DND-41 (cell line): ENCODE results near the gene PDPR.
"Not testable (repeated sequence)": the region's sequence is repeated elsewhere in the genome, so short reads cannot be mapped to it uniquely, and the experiment has no call there.

Source experiments
- ATAC-seq: fragments of 200-7000 bp; cut with Tn5 transposase; 3 replicates; pipeline ENCODE4 v1.9.1; 2021; ENCODE audit warnings: low read depth; ENCODE audit not compliant: insufficient read depth
- DNase-seq: peaks from one replicate; pipeline ENCODE4 v3.0.0-alpha.2; 2020
- H2AFZ ChIP-seq: 2 replicates; pipeline ENCODE4 v1.6.0; 2012; ENCODE audit warnings: low read depth, low read length
- H3K27ac ChIP-seq: 2 replicates; pipeline ENCODE4 v1.5.1; 2012; ENCODE audit warnings: low read length, inconsistent platforms
- H3K27me3 ChIP-seq: fragments of 200-600 bp; sonication (generic); 2 replicates; pipeline ENCODE4 v1.6.0; 2012; ENCODE audit warnings: low read length, mild to moderate bottlenecking, inconsistent platforms; ENCODE audit not compliant: insufficient read depth, poor library complexity
- H3K36me3 ChIP-seq: 2 replicates; pipeline ENCODE4 v1.5.1; 2012; ENCODE audit warnings: low read length, inconsistent platforms; ENCODE audit not compliant: insufficient read depth
- H3K4me1 ChIP-seq: 2 replicates; pipeline ENCODE4 v1.5.1; 2012; ENCODE audit warnings: mild to moderate bottlenecking, low read length; ENCODE audit not compliant: insufficient read depth
- H3K4me2 ChIP-seq: 2 replicates; pipeline ENCODE4 v1.6.0; 2012; ENCODE audit warnings: mild to moderate bottlenecking, moderate library complexity, low read length, inconsistent platforms; ENCODE audit not compliant: insufficient read depth
- H3K4me3 ChIP-seq, 2 experiments: fragments of 200-600 bp in 1 of 2; shearing (Covaris generic) in 1 of 2; 2 replicates each; pipeline ENCODE4 v1.5.1; 2012 to 2016; ENCODE audit warnings: inconsistent platforms in 2 of 2, low read length in 2 of 2, mild to moderate bottlenecking in 2 of 2, low read depth in 1 of 2, moderate library complexity in 1 of 2
- H3K79me2 ChIP-seq: 2 replicates; pipeline ENCODE4 v1.6.0; 2012; ENCODE audit warnings: low read length, inconsistent platforms; ENCODE audit not compliant: insufficient read depth
- H3K9ac ChIP-seq: 2 replicates; pipeline ENCODE4 v1.6.0; 2012; ENCODE audit warnings: low read depth, mild to moderate bottlenecking, inconsistent platforms, low read length, moderate library complexity
- H3K9me3 ChIP-seq: 2 replicates; pipeline ENCODE4 v1.5.1; 2012; ENCODE audit warnings: low read length, moderate library complexity, mild to moderate bottlenecking, inconsistent platforms; ENCODE audit not compliant: insufficient read depth, severe bottlenecking
- H4K20me1 ChIP-seq: 2 replicates; pipeline ENCODE4 v1.6.0; 2012; ENCODE audit warnings: low read length; ENCODE audit not compliant: insufficient read depth
- CTCF ChIP-seq: IDR thresholded peaks from 2 replicates; pipeline ENCODE4 v1.5.1; 2012; ENCODE audit warnings: borderline replicate concordance, low read length, moderate library complexity, mild to moderate bottlenecking; ENCODE audit not compliant: poor library complexity, severe bottlenecking; ENCODE audit errors: extremely low read depth
- EZH2 ChIP-seq: IDR thresholded peaks from 3 replicates; pipeline ENCODE4 v1.6.1; 2012; ENCODE audit warnings: borderline replicate concordance, low read depth, mild to moderate bottlenecking, moderate library complexity, low read length, inconsistent platforms; ENCODE audit not compliant: severe bottlenecking

The PDPR gene

GRCh38 chr16:70160821-70161220 is 46.7 kb downstream of the PDPR start:
- Histone ChIP-seq H4K20me1 (peaks cover 13% of the 10 kb centered on the region; the same call in 1 of the 2 replicates), H3K4me2 (no peak overlapping the region), H3K4me1 (no peaks in the 10 kb centered on the region), H2AFZ (no peak overlapping the region), H3K36me3 (peaks cover 66% of the 10 kb centered on the region), H3K9me3 (no peaks in the 10 kb centered on the region), H3K27me3 (no peaks in the 10 kb centered on the region), H3K4me3 (no peak overlapping the region), H3K27ac (no peak overlapping the region), H3K9ac (no peak overlapping the region), H3K79me2 (no peaks in the 10 kb centered on the region)
- DNase-seq (peak; percentile 5), ATAC-seq (no peak)
- TF ChIP-seq EZH2: no peak

- peaks cover 13% of the 10 kb centered on the region; the same call in 1 of the 2 replicates for H4K20me1 ChIP-seq
- H2AFZ ChIP-seq: no peak overlapping the region
- ATAC-seq (no peak), DNase-seq (peak; percentile 5)
- H3K27me3 ChIP-seq: no peaks in the 10 kb centered on the region
- no peaks in the 10 kb centered on the region for H3K9me3 ChIP-seq
- TF ChIP-seq EZH2: no peak
- no peak for TF ChIP-seq CTCF
- no peaks in the 10 kb centered on the region for H3K4me1 ChIP-seq
- no peak overlapping the region for H3K9ac ChIP-seq
- H3K4me3 ChIP-seq: no peak overlapping the region
- H3K36me3 ChIP-seq: peaks cover 61% of the 10 kb centered on the region
- H3K4me2 ChIP-seq: no peak overlapping the region
- H3K79me2 ChIP-seq: no peaks in the 10 kb centered on the region
- H3K27ac ChIP-seq: no peak overlapping the region
Observed at GRCh38 chr16:70161350-70161749, 47.2 kb downstream of the PDPR start.

GRCh38 chr16:70162041-70162451 is 47.9 kb downstream of the PDPR start:
- H3K9ac ChIP-seq: no peak overlapping the region
- H3K27ac ChIP-seq: no peak overlapping the region
- H3K4me1 ChIP-seq: no peaks in the 10 kb centered on the region
- H2AFZ ChIP-seq: no peak overlapping the region
- ATAC-seq (no peak), DNase-seq (no peak)
- H3K4me2 ChIP-seq: no peak overlapping the region
- no peaks in the 10 kb centered on the region for H3K9me3 ChIP-seq
- no peaks in the 10 kb centered on the region for H3K79me2 ChIP-seq
- H3K4me3 ChIP-seq: no peak overlapping the region
- TF ChIP-seq CTCF (no peak), EZH2 (no peak)
- H3K27me3 ChIP-seq: no peaks in the 10 kb centered on the region
- peaks cover 11% of the 10 kb centered on the region; the same call in 1 of the 2 replicates for H4K20me1 ChIP-seq
- peaks cover 54% of the 10 kb centered on the region for H3K36me3 ChIP-seq

GRCh38 chr16:70163596-70163995 is 49.5 kb downstream of the PDPR start:
- Histone ChIP-seq H2AFZ (no peak overlapping the region), H3K36me3 (peaks cover 38% of the 10 kb centered on the region), H3K4me2 (no peak overlapping the region), H3K27ac (no peak overlapping the region), H3K9me3 (no peaks in the 10 kb centered on the region), H3K79me2 (no peaks in the 10 kb centered on the region), H3K27me3 (no peaks in the 10 kb centered on the region), H4K20me1 (peaks cover 7% of the 10 kb centered on the region; the same call in 1 of the 2 replicates), H3K4me1 (no peaks in the 10 kb centered on the region), H3K4me3 (no peak overlapping the region), H3K9ac (no peak overlapping the region)
- ATAC-seq: no peak
- TF ChIP-seq CTCF: no peak
- no peak for TF ChIP-seq EZH2
- DNase-seq: peak; percentile 5

- H3K4me1 ChIP-seq, H3K27me3 ChIP-seq, H3K27ac ChIP-seq, H3K36me3 ChIP-seq, H3K9me3 ChIP-seq, H3K4me2 ChIP-seq, H3K9ac ChIP-seq, H3K79me2 ChIP-seq, H4K20me1 ChIP-seq, H2AFZ ChIP-seq, H3K4me3 ChIP-seq, ATAC-seq, DNase-seq: not testable (repeated sequence)
Observed at GRCh38 chr16:70166688-70167087, 52.6 kb downstream of the PDPR start.

- not testable (repeated sequence) for H4K20me1 ChIP-seq, H2AFZ ChIP-seq, H3K27ac ChIP-seq, H3K79me2 ChIP-seq, H3K9me3 ChIP-seq, H3K4me1 ChIP-seq, H3K4me3 ChIP-seq, H3K36me3 ChIP-seq, H3K9ac ChIP-seq, H3K4me2 ChIP-seq, ATAC-seq, H3K27me3 ChIP-seq, DNase-seq
Observed at GRCh38 chr16:70173212-70173837, 59.2 kb downstream of the PDPR start, which contains the start of gene CLEC18C. TSS of gene CLEC18C (plus strand) at chr16:70173787. CDS start at chr16:70174279, 492 bp downstream.
